Fibroblast of mammary gland (primary cell): ENCODE measurements around the gene CIT.
A peak's percentile ranks its signal among the peaks of the same experiment; 100 is the strongest.

Experiments used
- DNase-seq: peaks from one replicate; pipeline ENCODE4 v3.0.0-alpha.2; 2010; ENCODE audit warnings: low read depth
- H3K4me3 ChIP-seq: 2 replicates; pipeline ENCODE4 v1.5.1; 2011; ENCODE audit warnings: low read depth, mild to moderate bottlenecking, low read length, moderate library complexity; ENCODE audit not compliant: control insufficient read depth
- CTCF ChIP-seq: conservative IDR thresholded peaks from 2 replicates; pipeline ENCODE4 v1.5.1; 2011; ENCODE audit warnings: low read depth, low read length, inconsistent platforms; ENCODE audit not compliant: control insufficient read depth, insufficient read depth

Gene CIT

GRCh38 chr12:119802472-119802871 lies 74.6 kb downstream of the CIT start:
- TF ChIP-seq CTCF: peak; percentile 10
- DNase-seq: peak; percentile 77
- H3K4me3 ChIP-seq: no peak overlapping the region

GRCh38 chr12:119797090-119797489 lies 80.0 kb downstream of the CIT start:
- no peak overlapping the region for H3K4me3 ChIP-seq
- TF ChIP-seq CTCF: no peak
- no peak for DNase-seq

- no peak for TF ChIP-seq CTCF
- no peak overlapping the region for H3K4me3 ChIP-seq
- no peak for DNase-seq
Measured at GRCh38 chr12:119796292-119796691, 80.8 kb downstream of the CIT start.

GRCh38 chr12:119791453-119791852 lies 85.7 kb downstream of the CIT start:
- no peak overlapping the region for H3K4me3 ChIP-seq
- no peak for TF ChIP-seq CTCF
- no peak for DNase-seq

- peak; percentile 41 for DNase-seq
Measured at GRCh38 chr12:119788786-119789185, 88.3 kb downstream of the CIT start.

GRCh38 chr12:119786539-119786938 lies 90.6 kb downstream of the CIT start:
- no peak overlapping the region for H3K4me3 ChIP-seq
- TF ChIP-seq CTCF: no peak
- DNase-seq: no peak

More at GRCh38 chr12:119788786-119789185, 88.3 kb downstream of the CIT start:
- TF ChIP-seq CTCF: no peak
- no peak overlapping the region for H3K4me3 ChIP-seq

GRCh38 chr12:119784673-119785072 lies 92.4 kb downstream of the CIT start:
- TF ChIP-seq CTCF: no peak
- no peak for DNase-seq
- H3K4me3 ChIP-seq: no peak overlapping the region
